ENCODE results near the gene RRBP1. TPM values are rescaled to one million over a fixed set of nuclear protein-coding genes. Genes with fewer than 3 reads are reported as not detected.
"Not testable (repeated sequence)": the region's sequence is repeated elsewhere in the genome, so short reads cannot be mapped to it uniquely, and the experiment has no call there.

Gene RRBP1
- polyA plus RNA-seq, 1 donor = 175 TPM

GRCh38 chr20:17665756-17666155 is 16.3 kb downstream of the RRBP1 start:
- no peaks in the 10 kb centered on the region for H3K27me3 ChIP-seq (ENCODE audit: control insufficient read depth, insufficient read depth, low read length)
- peaks cover 11% of the 10 kb centered on the region for H3K4me1 ChIP-seq (ENCODE audit: control insufficient read depth, insufficient read depth, low read length)
- 83% methylated on average over 1 of the region's 2 CpGs for WGBS (ENCODE audit: insufficient coverage, low lambda C conversion rate)
- no peak overlapping the region for H3K4me3 ChIP-seq (ENCODE audit: low read length)
- DNase-seq = no peak
- peaks cover 37% of the 10 kb centered on the region for H3K36me3 ChIP-seq (ENCODE audit: control insufficient read depth, insufficient read depth, low read length)
- no peak overlapping the region for H3K27ac ChIP-seq (ENCODE audit: low read length)
- no peaks in the 10 kb centered on the region for H3K9me3 ChIP-seq (ENCODE audit: control insufficient read depth, low read depth, low read length)

GRCh38 chr20:17664025-17664633 is 17.9 kb downstream of the RRBP1 start:
- Histone ChIP-seq H3K27me3 (ENCODE audit: control insufficient read depth, insufficient read depth, low read length) (no peaks in the 10 kb centered on the region), H3K4me1 (ENCODE audit: control insufficient read depth, insufficient read depth, low read length) (peaks cover 26% of the 10 kb centered on the region), H3K36me3 (ENCODE audit: control insufficient read depth, insufficient read depth, low read length) (peaks cover 46% of the 10 kb centered on the region), H3K4me3 (ENCODE audit: low read length) (no peak overlapping the region), H3K9me3 (ENCODE audit: control insufficient read depth, low read depth, low read length) (peaks cover under 1% of the 10 kb centered on the region), H3K27ac (ENCODE audit: low read length) (no peak overlapping the region)
- WGBS (ENCODE audit: insufficient coverage, low lambda C conversion rate) = no CpG with 5 or more reads among the region's 11 CpGs
- no peak for DNase-seq

DNA sequence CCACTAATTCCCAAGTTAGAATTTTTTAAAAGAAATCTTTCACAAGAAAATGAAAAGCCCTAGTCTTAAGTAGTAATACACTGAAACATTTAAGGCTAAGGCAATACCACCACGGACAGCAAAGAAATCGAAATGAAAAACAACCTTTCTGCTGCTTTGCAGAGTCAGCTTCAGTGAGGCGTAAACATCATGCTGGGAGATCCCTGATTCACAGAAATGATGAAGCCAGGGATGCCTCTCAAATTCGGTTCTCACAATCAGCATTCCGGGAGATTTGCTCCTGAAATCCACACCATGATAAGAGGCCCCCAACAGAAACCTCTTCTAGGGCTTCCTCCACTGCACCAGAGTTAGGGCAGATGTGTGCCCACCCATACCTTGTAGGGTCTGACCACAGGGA is 18.6 kb downstream of the RRBP1 start:
- no CpG with 5 or more reads among the region's 5 CpGs for whole genome bisulfite sequencing (ENCODE audit: insufficient coverage, low lambda C conversion rate)
- H3K36me3 ChIP-seq (ENCODE audit: control insufficient read depth, insufficient read depth, low read length) = peaks cover 50% of the 10 kb centered on the region
- no peaks in the 10 kb centered on the region for H3K27me3 ChIP-seq (ENCODE audit: control insufficient read depth, insufficient read depth, low read length)
- peaks cover 7% of the 10 kb centered on the region for H3K9me3 ChIP-seq (ENCODE audit: control insufficient read depth, low read depth, low read length)
- DNase-seq = no peak
- no peak overlapping the region for H3K27ac ChIP-seq (ENCODE audit: low read length)
- no peak overlapping the region for H3K4me3 ChIP-seq (ENCODE audit: low read length)
- peaks cover 26% of the 10 kb centered on the region for H3K4me1 ChIP-seq (ENCODE audit: control insufficient read depth, insufficient read depth, low read length)

GRCh38 chr20:17663040-17663399 is 19.0 kb downstream of the RRBP1 start:
- DNase-seq = no peak
- WGBS (ENCODE audit: insufficient coverage, low lambda C conversion rate) = 100% methylated on average over 1 of the region's 13 CpGs
- peaks cover 26% of the 10 kb centered on the region for H3K4me1 ChIP-seq (ENCODE audit: control insufficient read depth, insufficient read depth, low read length)

DNA sequence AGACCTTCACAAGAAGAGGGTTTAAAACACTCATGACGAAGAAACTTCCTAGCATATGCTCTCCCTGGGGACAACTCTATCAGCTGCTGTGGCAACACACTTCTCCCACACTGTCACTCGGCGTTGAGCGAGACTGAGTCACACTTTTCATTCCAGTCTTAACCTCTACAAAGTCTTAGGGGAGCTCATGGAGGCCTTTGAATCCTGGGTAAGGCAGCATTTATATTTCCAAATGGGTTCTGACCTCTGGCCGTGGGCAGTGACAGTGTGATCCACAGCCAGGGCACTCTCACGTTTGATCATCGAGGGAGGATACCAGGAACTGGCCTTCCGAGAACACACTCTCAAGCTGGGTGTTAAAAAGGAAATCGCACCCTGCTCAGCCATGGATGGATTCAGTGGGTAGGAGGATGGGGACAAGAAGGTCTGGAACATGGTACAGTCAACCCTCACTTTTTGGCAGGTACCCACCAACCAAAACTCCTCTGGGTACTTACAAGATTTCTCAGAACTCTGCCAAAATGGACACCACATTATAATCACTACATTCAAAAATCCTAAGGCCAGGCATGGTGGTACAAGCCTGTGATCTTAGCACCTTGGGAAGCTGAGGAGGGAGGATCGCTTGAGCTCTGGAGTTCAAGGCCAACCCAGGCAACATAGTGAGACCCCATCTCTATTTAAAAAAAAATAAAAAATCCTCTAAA is 19.6 kb downstream of the RRBP1 start:
- no peaks in the 10 kb centered on the region for H3K27me3 ChIP-seq (ENCODE audit: control insufficient read depth, insufficient read depth, low read length)
- peaks cover 8% of the 10 kb centered on the region for H3K9me3 ChIP-seq (ENCODE audit: control insufficient read depth, low read depth, low read length)
- WGBS (ENCODE audit: insufficient coverage, low lambda C conversion rate) = no CpG with 5 or more reads among the region's 10 CpGs
- peaks cover 51% of the 10 kb centered on the region for H3K36me3 ChIP-seq (ENCODE audit: control insufficient read depth, insufficient read depth, low read length)
- peaks cover 26% of the 10 kb centered on the region for H3K4me1 ChIP-seq (ENCODE audit: control insufficient read depth, insufficient read depth, low read length)
- no peak for DNase-seq
- no peak overlapping the region for H3K4me3 ChIP-seq (ENCODE audit: low read length)
- peak overlapping the region; percentile 35 for H3K27ac ChIP-seq (ENCODE audit: low read length)

More at GRCh38 chr20:17663040-17663399, 19.0 kb downstream of the RRBP1 start:
- Histone ChIP-seq H3K36me3 (ENCODE audit: control insufficient read depth, insufficient read depth, low read length) (peaks cover 50% of the 10 kb centered on the region), H3K9me3 (ENCODE audit: control insufficient read depth, low read depth, low read length) (peaks cover 8% of the 10 kb centered on the region), H3K4me3 (ENCODE audit: low read length) (no peak overlapping the region), H3K27ac (ENCODE audit: low read length) (no peak overlapping the region), H3K27me3 (ENCODE audit: control insufficient read depth, insufficient read depth, low read length) (no peaks in the 10 kb centered on the region)

DNA sequence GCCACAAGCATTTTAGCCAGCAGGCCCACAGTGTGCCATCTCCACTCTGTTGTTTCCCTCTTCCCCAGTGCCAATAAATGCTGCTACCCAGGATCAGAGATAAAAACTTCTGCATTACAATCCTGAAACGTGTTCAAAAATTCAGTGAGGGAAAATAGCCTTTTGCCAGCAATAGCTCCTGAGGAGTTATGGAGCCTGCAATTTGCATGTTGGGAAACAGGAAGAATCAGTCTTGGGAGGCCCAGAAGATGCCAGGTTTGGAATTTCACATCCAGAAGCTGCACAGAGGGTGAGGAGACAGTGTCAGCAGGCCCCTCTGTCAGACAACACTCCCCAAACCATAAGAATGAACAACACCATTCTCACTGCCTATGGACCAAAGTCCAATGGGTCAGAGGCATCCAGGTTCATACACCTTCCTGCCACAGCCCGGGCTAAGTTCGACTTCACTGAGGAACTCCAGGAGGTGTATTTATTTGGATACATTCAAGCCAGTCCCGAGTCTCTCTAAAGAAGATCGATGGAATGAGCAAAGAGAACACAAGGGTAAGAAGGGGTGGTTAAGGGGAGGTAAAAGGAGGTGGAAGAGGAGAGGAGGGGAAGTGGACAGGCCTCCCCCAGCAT is 20.8 kb downstream of the RRBP1 start:
- peak; percentile 47 to 74 for DNase-seq
- Histone ChIP-seq H3K27me3 (ENCODE audit: control insufficient read depth, insufficient read depth, low read length) (no peaks in the 10 kb centered on the region), H3K4me1 (ENCODE audit: control insufficient read depth, insufficient read depth, low read length) (peaks cover 26% of the 10 kb centered on the region), H3K4me3 (ENCODE audit: low read length) (no peak overlapping the region), H3K27ac (ENCODE audit: low read length) (peak overlapping the region; percentile 72), H3K36me3 (ENCODE audit: control insufficient read depth, insufficient read depth, low read length) (peaks cover 57% of the 10 kb centered on the region), H3K9me3 (ENCODE audit: control insufficient read depth, low read depth, low read length) (peaks cover 8% of the 10 kb centered on the region)
- WGBS (ENCODE audit: insufficient coverage, low lambda C conversion rate) = no CpG with 5 or more reads among the region's 5 CpGs

GRCh38 chr20:17660667-17661066 is 21.4 kb downstream of the RRBP1 start:
- Histone ChIP-seq H3K27ac (ENCODE audit: low read length) (peak overlapping the region; percentile 72), H3K4me3 (ENCODE audit: low read length) (no peak overlapping the region), H3K36me3 (ENCODE audit: control insufficient read depth, insufficient read depth, low read length) (peaks cover 58% of the 10 kb centered on the region), H3K9me3 (ENCODE audit: control insufficient read depth, low read depth, low read length) (peaks cover 8% of the 10 kb centered on the region), H3K4me1 (ENCODE audit: control insufficient read depth, insufficient read depth, low read length) (peaks cover 26% of the 10 kb centered on the region), H3K27me3 (ENCODE audit: control insufficient read depth, insufficient read depth, low read length) (no peaks in the 10 kb centered on the region)
- no peak for DNase-seq
- WGBS (ENCODE audit: insufficient coverage, low lambda C conversion rate) = no CpG with 5 or more reads among the region's 6 CpGs

DNA sequence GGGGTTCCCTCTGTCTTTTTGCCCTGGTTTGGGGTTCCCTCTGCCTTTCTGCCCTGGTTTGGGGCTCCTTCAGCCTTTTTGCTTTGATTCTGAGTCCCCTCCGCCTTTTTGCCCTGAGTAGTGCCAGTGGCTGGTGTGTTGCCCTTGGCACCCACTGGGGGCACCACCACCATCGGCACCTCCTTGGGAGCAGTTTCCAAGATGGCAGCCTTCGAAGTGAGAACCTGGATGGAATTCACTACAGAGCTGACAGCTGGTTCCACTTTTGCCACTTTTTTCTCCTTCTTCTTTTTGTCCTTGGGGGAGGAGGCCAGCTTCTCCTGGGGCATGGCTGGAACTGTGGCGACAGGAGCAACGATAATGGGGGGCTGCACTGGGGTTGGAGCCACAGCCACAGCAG is 22.2 kb downstream of the RRBP1 start:
- no peaks in the 10 kb centered on the region for H3K27me3 ChIP-seq (ENCODE audit: control insufficient read depth, insufficient read depth, low read length)
- DNase-seq = no peak
- peaks cover 65% of the 10 kb centered on the region for H3K36me3 ChIP-seq (ENCODE audit: control insufficient read depth, insufficient read depth, low read length)
- peaks cover 26% of the 10 kb centered on the region for H3K4me1 ChIP-seq (ENCODE audit: control insufficient read depth, insufficient read depth, low read length)
- H3K27ac ChIP-seq (ENCODE audit: low read length) = peak overlapping the region; percentile 32
- no peak overlapping the region for H3K4me3 ChIP-seq (ENCODE audit: low read length)
- WGBS (ENCODE audit: insufficient coverage, low lambda C conversion rate) = 100% methylated on average over 1 of the region's 5 CpGs
- peaks cover 8% of the 10 kb centered on the region for H3K9me3 ChIP-seq (ENCODE audit: control insufficient read depth, low read depth, low read length)

GRCh38 chr20:17659344-17659743 is 22.7 kb downstream of the RRBP1 start:
- not testable (repeated sequence) for H3K4me3 ChIP-seq (ENCODE audit: low read length); H3K9me3 ChIP-seq (ENCODE audit: control insufficient read depth, low read depth, low read length); DNase-seq; H3K27me3 ChIP-seq (ENCODE audit: control insufficient read depth, insufficient read depth, low read length)
- peaks cover 67% of the 10 kb centered on the region for H3K36me3 ChIP-seq (ENCODE audit: control insufficient read depth, insufficient read depth, low read length)
- H3K27ac ChIP-seq (ENCODE audit: low read length) = peak overlapping the region; percentile 32
- WGBS (ENCODE audit: insufficient coverage, low lambda C conversion rate) = 100% methylated on average over 2 of the region's 7 CpGs
- H3K4me1 ChIP-seq (ENCODE audit: control insufficient read depth, insufficient read depth, low read length) = peaks cover 26% of the 10 kb centered on the region

DNA sequence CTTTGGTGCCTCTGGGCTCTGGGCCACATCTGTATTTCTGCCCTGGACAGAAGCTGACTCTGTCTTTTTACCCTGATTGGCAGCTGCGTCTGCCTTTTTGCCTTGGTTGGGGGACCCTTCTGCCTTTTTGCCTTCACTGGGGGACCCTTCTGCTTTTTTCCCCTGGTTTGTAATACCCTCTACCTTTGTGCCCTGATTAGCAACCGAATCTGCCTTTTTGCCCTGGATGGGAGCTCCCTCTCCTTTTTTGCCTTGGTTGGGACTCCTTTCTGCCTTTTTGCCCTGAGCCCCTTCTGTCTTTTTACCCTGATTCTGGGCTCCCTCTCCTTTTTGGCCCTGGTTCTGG is 23.4 kb downstream of the RRBP1 start:
- Histone ChIP-seq H3K27me3 (ENCODE audit: control insufficient read depth, insufficient read depth, low read length) (no peaks in the 10 kb centered on the region), H3K4me1 (ENCODE audit: control insufficient read depth, insufficient read depth, low read length) (peaks cover 26% of the 10 kb centered on the region), H3K27ac (ENCODE audit: low read length) (no peak overlapping the region), H3K36me3 (ENCODE audit: control insufficient read depth, insufficient read depth, low read length) (peaks cover 73% of the 10 kb centered on the region), H3K4me3 (ENCODE audit: low read length) (no peak overlapping the region), H3K9me3 (ENCODE audit: control insufficient read depth, low read depth, low read length) (peaks cover 8% of the 10 kb centered on the region)
- DNase-seq = no peak
- WGBS (ENCODE audit: insufficient coverage, low lambda C conversion rate) = 100% methylated on average over 1 of the region's 2 CpGs

All from large intestine (tissue), 3 donors.